Bronchial epithelial cell (primary cell): ENCODE results near the gene CCNJL. TPM values are rescaled to one million over a fixed set of nuclear protein-coding genes. Genes with fewer than 3 reads are reported as not detected.

Source experiments
- DNase-seq: peaks from one replicate; pipeline ENCODE4 v3.0.0-alpha.2; 2010; ENCODE audit warnings: low read depth
- FAIRE-seq: peaks from 2 replicates; lab custom pipeline; 2011; peaks lifted over from hg19 to GRCh38; lab: Jason Lieb, UNC
- H3K27me3 ChIP-seq: 2 replicates; pipeline ENCODE4 v1.5.1; 2011; ENCODE audit warnings: low read length; ENCODE audit not compliant: control insufficient read depth, insufficient read depth
- H3K36me3 ChIP-seq: 2 replicates; pipeline ENCODE4 v1.5.1; 2011; ENCODE audit warnings: low read length; ENCODE audit not compliant: control insufficient read depth, insufficient read depth
- H3K4me3 ChIP-seq: 2 replicates; pipeline ENCODE4 v1.5.1; 2011; ENCODE audit warnings: mild to moderate bottlenecking, low read depth, low read length, control low read depth
- total RNA-seq: library from RNA; depleted of rRNA; stranded (reverse); fragments of >200 nt; gene quantifications from 2 replicates; pipeline ENCODE4 v1.2.1, GENCODE V29; 2014
- TF ChIP-seq, protein P1 (sequence below): IDR thresholded peaks from 2 replicates; pipeline ENCODE4 v1.5.1; 2011; ENCODE audit warnings: mild to moderate bottlenecking, moderate library complexity, low read length, control low read depth, inconsistent platforms; ENCODE audit not compliant: insufficient read depth, severe bottlenecking

The CCNJL gene
- total RNA-seq, 1 donor from 2014 or later: 4.2 TPM

DNA sequence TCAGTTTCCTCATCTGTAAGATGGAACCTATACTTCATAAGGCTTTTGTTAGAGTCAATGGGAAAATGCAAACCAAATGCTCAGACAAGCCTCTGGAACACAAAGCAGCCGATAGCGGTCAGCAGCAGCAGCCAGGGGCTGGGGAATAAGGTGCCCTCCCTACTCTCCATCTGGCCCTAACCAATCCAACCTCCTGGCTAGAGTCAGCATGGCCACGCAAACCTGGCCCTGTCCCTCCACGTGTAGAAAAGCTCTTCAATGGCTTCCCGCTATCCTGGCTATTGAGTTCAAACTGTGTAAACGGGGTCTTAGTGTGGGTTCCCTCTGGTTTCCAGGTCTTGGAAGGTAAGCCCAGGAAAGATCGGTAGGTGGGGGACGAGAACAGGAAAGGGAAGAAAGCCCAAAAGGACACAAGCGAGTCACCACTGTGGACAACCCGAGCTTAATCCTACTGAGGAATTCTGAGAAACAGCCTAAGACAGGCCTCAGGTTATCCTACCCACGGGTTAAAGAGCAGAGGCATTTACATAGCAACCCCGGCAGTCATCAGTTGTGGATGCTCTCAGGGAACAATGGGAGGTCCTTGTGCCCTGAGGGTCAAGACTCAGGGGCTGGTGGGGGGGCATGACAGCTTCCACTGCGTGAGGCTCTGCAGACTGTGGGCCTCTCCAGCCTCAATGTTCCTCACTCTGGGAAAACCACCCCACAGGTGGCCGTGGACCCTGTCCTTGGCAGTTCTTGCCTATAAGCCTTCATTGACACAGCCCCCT is 52.2 kb downstream of the CCNJL start:
- Histone ChIP-seq H3K27me3 (no peaks in the 10 kb centered on the region), H3K36me3 (peaks cover 7% of the 10 kb centered on the region), H3K4me3 (no peak overlapping the region)
- TF ChIP-seq, protein P1, sequence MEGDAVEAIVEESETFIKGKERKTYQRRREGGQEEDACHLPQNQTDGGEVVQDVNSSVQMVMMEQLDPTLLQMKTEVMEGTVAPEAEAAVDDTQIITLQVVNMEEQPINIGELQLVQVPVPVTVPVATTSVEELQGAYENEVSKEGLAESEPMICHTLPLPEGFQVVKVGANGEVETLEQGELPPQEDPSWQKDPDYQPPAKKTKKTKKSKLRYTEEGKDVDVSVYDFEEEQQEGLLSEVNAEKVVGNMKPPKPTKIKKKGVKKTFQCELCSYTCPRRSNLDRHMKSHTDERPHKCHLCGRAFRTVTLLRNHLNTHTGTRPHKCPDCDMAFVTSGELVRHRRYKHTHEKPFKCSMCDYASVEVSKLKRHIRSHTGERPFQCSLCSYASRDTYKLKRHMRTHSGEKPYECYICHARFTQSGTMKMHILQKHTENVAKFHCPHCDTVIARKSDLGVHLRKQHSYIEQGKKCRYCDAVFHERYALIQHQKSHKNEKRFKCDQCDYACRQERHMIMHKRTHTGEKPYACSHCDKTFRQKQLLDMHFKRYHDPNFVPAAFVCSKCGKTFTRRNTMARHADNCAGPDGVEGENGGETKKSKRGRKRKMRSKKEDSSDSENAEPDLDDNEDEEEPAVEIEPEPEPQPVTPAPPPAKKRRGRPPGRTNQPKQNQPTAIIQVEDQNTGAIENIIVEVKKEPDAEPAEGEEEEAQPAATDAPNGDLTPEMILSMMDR: no peak
- DNase-seq (no peak), FAIRE-seq (no peak)

DNA sequence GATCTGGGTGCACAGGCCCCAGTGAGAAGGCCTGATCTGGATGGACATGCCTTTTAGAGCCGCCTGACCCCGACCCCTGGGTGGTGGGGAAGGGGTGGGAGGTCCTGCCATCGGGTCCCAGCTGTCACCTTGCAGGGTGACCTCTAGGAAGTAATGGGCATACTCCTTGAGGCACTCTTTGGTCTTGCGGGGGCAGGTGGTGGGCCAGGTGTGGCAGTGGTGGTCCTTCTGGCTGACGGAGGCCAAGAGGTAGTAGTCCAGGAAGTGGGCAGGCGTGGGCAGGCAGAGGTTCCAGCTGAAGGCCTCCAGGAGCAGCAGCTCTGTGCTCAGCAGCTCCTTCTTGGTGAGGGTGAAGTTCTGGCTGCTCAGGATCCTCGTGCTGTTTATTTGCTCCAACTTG is 53.0 kb downstream of the CCNJL start:
- Histone ChIP-seq H3K27me3 (no peaks in the 10 kb centered on the region), H3K4me3 (no peak overlapping the region), H3K36me3 (peaks cover 8% of the 10 kb centered on the region)
- TF ChIP-seq, protein P1: no peak
- FAIRE-seq: no peak
- no peak for DNase-seq

DNA sequence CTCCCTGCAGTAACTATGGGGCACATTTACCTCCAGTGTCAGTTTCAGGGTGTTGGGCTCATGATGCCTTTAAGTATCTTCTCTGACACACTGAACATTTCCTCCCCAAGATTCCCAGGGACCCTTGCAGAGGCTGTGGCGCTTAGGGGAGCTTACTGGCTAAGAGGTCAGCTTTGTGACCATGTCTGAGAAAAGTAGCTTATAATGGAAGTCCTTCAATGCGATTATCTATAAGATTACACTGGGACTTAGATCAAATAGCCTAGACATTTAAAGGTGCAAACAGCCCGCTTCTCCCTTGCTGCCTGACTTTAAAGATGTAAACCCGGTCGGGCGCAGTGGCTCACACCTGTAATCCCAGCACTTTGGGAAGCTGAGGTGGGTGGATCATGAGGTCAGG is 57.7 kb downstream of the CCNJL start:
- Histone ChIP-seq H3K27me3 (no peaks in the 10 kb centered on the region), H3K36me3 (peaks cover 23% of the 10 kb centered on the region), H3K4me3 (no peak overlapping the region)
- no peak for DNase-seq
- TF ChIP-seq, protein P1: no peak
- no peak for FAIRE-seq

DNA sequence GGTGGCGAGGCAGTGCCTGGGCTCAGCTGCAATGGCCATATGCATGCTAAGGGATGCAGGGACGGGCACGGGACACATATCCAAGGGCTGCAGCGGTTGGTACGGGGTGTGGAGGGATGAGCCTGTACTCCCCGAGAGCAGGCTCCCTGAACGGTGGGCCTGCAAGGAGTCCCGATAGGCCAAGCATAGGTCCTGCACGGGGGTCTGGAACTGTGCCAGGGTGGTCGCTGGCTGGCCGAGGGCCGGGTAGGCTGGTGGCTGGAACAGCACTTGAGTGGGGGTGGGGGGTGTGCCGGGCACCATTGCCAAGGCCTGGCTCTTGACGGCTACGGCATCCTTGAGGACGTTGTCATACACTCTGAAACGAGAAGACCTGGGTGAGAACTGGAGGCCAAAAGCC is 58.9 kb downstream of the CCNJL start:
- H3K4me3 ChIP-seq: no peak overlapping the region
- FAIRE-seq: no peak
- peaks cover 18% of the 10 kb centered on the region for H3K36me3 ChIP-seq
- no peaks in the 10 kb centered on the region for H3K27me3 ChIP-seq
- DNase-seq: no peak
- TF ChIP-seq, protein P1: no peak

DNA sequence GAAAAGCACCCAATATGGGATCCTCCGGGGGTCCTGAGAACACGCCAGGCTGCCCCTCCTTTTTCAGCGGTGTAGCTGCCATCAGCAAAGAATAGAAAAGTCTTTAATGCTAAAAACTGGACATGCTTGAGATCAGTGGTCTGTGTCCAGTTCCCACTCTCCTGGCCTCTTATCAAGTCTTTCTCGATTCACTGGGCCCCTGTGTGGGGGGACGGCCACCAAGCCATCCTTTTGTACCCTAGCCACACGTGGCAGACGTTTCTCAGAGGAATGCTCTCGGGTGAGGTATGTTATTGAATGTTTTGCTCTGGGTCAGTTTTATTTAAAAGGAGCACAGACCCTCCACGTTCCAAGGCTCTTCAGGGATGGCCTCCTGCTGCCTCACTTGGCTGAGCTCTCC is 59.4 kb downstream of the CCNJL start:
- Histone ChIP-seq H3K4me3 (no peak overlapping the region), H3K36me3 (peaks cover 18% of the 10 kb centered on the region), H3K27me3 (no peaks in the 10 kb centered on the region)
- DNase-seq (no peak), FAIRE-seq (no peak)
- TF ChIP-seq, protein P1: no peak
